IMR-90 (cell line): Measurements from ENCODE around the gene CEP85.

Source experiments
- RCOR1 ChIP-seq: IDR thresholded peaks from 2 replicates; pipeline ENCODE4 v1.6.1; 2012; ENCODE audit warnings: mild to moderate bottlenecking, low read length, improper control_type of control experiment; ENCODE audit not compliant: insufficient replicate concordance
- TF ChIP-seq, protein P1 (sequence below): conservative IDR thresholded peaks from 2 replicates; pipeline ENCODE4 v1.5.1; 2012; ENCODE audit warnings: mild to moderate bottlenecking, low read depth, low read length, improper control_type of control experiment

- TF ChIP-seq, protein P1, sequence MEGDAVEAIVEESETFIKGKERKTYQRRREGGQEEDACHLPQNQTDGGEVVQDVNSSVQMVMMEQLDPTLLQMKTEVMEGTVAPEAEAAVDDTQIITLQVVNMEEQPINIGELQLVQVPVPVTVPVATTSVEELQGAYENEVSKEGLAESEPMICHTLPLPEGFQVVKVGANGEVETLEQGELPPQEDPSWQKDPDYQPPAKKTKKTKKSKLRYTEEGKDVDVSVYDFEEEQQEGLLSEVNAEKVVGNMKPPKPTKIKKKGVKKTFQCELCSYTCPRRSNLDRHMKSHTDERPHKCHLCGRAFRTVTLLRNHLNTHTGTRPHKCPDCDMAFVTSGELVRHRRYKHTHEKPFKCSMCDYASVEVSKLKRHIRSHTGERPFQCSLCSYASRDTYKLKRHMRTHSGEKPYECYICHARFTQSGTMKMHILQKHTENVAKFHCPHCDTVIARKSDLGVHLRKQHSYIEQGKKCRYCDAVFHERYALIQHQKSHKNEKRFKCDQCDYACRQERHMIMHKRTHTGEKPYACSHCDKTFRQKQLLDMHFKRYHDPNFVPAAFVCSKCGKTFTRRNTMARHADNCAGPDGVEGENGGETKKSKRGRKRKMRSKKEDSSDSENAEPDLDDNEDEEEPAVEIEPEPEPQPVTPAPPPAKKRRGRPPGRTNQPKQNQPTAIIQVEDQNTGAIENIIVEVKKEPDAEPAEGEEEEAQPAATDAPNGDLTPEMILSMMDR: no peak
- no peak for TF ChIP-seq RCOR1
Measured at GRCh38 chr1:26289158-26290059, 55.4 kb downstream of the CEP85 start.
